ENCODE data around the gene KATNAL1.
A peak's percentile ranks its signal among the peaks of the same experiment; 100 is the strongest.

Gene KATNAL1

GRCh38 chr13:30332456-30333143 lies 25.2 kb upstream of the KATNAL1 start:
- DNase-seq: peak in 1 of 3 experiments; percentile 22

- DNase-seq: no peak
Measured at GRCh38 chr13:30331331-30331771, 24.0 kb upstream of the KATNAL1 start.

DNA sequence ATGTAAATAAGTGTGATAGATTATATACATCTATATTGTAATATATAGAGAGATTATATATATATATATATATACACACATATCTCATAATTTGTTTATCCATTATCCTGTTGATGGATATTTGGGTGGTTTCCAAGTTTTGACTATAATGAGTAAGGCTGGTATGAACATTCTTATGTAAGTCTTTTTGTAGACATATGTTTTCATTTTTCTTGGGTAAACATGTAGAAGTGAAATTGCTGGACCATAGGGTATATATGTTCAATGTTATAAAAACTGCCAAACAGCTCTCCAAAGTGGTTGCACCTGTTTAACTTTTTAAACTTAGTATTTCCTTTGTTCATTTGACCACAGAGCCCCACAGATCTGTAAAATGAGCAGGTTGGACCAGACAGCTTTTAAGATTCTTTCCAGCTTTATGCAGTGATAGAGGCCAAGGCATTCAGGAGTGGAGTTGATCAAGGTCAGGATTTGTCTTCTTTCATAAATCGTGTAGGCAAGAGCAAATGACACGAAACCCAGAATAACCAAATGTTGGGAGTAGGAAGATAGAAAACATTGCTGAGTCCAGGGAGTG lies 21.7 kb upstream of the KATNAL1 start:
- DNase-seq: no peak

DNA sequence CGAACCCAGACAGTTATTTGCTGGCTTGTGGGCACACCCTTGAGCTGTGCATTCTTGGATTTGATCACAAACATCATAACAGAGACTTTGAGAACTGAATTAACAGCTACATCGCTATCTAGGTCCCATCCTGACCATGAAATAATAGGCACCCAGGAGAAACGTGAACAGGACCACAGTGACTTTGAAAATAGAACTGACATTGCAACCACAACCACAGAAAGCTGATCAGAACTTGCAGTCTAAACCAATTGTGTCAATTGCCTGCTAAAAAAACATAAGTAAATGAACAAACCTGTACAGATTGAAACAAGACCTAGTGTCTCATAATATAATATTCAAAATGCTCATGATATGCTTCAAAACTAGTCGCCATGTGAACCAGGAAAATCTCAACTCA lies 18.3 kb upstream of the KATNAL1 start:
- no peak for DNase-seq

- DNase-seq: no peak
Measured at GRCh38 chr13:30323524-30323923, 16.2 kb upstream of the KATNAL1 start.

GRCh38 chr13:30322428-30322827 lies 15.1 kb upstream of the KATNAL1 start:
- DNase-seq: no peak

GRCh38 chr13:30321256-30321655 lies 13.9 kb upstream of the KATNAL1 start:
- no peak for DNase-seq

GRCh38 chr13:30319655-30320054 lies 12.3 kb upstream of the KATNAL1 start:
- DNase-seq: peak in 1 of 3 experiments; percentile 19

- peak in 1 of 3 experiments; percentile 69 for DNase-seq
Measured at GRCh38 chr13:30319130-30319529, 11.8 kb upstream of the KATNAL1 start.

DNA sequence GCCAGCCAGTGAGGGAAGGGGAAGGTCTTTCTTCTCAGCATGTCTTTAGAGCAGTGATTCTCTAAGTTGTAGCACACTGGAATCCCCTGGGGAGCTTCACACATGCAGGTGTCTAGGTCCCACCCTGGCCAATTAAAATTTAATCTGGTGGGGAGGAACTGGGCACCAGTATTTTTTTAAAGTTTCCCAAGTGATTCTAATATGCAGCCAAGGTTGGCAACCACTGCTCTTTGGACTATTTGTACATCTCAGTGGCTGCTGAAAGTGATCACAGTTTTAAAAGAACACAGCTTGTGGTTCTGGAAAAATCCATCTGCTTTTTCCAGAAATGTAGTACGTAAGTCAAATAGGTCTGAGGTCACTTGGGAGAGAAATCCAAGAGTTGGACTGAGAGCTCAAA lies 10.7 kb upstream of the KATNAL1 start:
- DNase-seq: no peak

DNA sequence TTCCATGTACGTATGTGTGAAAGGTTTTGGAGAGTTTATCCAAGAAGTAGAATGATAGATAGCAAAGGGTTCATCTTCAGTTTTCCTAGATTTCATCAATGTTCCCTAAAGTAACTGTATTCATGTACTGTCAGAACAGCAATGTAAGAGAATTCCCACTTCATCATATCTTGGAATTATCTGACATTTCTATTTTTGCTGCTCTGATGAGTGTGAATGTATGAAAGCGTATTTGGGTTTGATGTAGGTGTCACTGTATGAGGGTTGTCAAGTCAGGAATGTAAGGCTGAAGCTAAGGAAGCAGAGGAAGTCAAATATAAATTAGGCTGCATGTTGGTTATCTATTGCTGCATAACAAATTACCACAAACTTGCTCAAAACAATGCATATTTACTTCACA lies 7.2 kb upstream of the KATNAL1 start:
- no peak for DNase-seq

GRCh38 chr13:30314069-30314468 lies 6.7 kb upstream of the KATNAL1 start:
- DNase-seq: no peak

DNA sequence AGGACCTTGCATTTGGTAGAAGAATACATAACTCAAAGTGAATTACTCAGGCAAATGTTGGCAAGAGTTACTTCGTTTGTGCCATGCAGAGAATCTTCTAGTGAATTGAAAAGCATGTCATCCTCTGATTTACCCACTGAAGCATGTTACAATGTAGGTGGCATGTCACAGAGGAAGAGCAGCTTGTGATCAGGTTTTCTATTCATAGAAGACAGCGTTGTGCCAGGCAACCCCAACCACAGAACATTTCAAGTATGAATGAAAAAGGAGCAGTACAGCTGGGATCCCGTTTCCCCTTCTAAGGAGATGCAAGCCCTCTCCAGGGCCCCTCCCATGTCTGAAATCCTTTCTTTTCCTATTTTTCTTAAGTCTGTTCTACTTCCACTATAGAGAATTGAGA lies 6.0 kb upstream of the KATNAL1 start:
- no peak for DNase-seq

- DNase-seq: no peak
Measured at GRCh38 chr13:30312904-30313303, 5.6 kb upstream of the KATNAL1 start.

GRCh38 chr13:30308548-30308947 lies 1.2 kb upstream of the KATNAL1 start:
- DNase-seq: peak in 1 of 3 experiments; percentile 3

GRCh38 chr13:30307971-30308290 lies 580 bp upstream of the KATNAL1 start:
- no peak for DNase-seq

DNA sequence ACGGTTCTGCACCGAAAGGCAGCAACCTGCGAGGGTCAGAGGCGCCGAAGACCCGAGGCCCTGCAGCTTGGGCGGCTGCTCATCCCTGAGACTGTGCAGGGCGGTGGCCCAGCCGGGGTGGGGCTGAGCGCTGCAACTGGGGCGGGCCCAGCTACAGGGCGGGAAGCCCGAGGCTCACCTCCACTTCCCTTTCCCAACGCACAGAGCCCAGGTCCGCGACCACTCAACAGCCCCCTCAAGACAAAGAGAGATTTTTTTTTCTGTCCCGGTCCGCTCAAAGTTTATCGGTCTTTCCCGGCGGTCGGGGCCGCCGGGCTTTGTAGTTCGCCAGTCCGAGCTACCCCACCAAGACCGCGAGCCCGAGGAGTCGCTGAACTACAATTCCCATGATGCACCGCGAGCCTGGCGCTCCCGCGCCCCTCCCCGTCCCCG lies 573 bp downstream of the KATNAL1 start:
- peak; percentile 89 to 96 (median 94) for DNase-seq

- DNase-seq: peak in 1 of 3 experiments; percentile 11
Measured at GRCh38 chr13:30305456-30305970, 1.8 kb downstream of the KATNAL1 start.

- no peak for DNase-seq
Measured at GRCh38 chr13:30303269-30303668, 4.1 kb downstream of the KATNAL1 start.

GRCh38 chr13:30301827-30302226 lies 5.5 kb downstream of the KATNAL1 start:
- DNase-seq: peak in 1 of 3 experiments; percentile 53

DNA sequence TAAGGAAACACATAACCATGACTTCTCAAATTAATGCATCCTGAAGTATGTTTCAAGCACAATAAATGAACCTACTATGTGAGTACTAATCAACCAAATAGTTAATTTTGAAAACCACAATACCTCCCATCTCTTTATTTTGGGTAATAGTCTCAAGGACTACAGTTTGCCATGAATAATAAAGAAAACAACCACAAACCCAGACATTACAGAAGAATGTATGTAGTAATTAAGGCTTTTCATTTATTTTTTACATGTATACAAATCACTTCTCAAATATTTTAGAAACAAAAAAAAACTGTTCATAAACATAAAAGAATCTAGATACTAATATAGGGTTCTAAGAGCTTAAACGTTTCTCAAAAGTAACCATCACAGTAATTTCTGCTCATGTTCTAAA lies 6.8 kb downstream of the KATNAL1 start:
- no peak for DNase-seq

GRCh38 chr13:30299786-30300185 lies 7.6 kb downstream of the KATNAL1 start:
- no peak for DNase-seq

DNA sequence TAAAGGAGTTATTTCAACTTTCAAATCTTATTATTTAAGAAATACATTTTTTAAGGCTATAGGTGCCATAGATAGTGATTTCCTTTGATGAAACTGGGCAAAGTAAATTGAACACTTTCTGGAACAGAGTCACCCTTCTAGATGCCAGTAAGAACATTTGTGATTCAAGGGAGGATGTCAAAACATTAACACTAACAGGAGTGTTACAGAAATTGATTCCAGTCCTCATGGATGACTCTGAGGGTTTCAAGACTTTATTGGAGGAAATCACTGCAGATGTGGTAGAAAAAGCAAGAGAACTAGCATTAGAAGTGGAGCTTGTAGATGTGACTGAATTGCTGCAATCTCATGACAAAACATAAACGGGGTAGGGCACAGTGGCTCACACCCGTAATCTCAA lies 12.2 kb downstream of the KATNAL1 start:
- no peak for DNase-seq

DNA sequence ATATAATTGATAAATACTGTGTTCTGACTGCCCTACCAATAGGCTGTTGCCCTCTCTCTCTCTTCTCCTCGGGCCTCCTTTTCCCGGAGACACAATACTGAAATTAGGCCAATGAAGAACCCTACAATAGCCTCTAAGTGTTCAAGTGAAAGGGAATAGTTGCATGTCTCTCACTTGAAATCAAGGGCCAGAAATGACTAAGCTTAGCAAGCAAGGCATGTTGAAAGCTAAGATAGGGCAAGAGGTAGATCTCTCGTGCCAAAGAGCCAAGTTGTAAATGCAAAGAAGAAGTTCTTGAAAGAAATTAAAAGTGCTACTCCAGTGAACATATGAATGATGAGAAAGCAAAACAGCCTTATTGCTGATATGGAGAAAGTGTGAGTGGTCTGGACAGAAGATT lies 13.3 kb downstream of the KATNAL1 start:
- DNase-seq: no peak

GRCh38 chr13:30292325-30292724 lies 15.0 kb downstream of the KATNAL1 start:
- DNase-seq: peak in 1 of 3 experiments; percentile 16
